NCI-H187 (cell line): ENCODE measurements around the gene GRIA1.

Experiments used
- DNase-seq, 2 experiments: peaks; one replicate each; lab custom pipeline; 2025; lab: John Stamatoyannopoulos, UW

The GRIA1 gene

GRCh38 chr5:153780876-153781705 is 290.6 kb downstream of the GRIA1 start:
- no peak for DNase-seq

- DNase-seq, result no peak
Measured at GRCh38 chr5:153782589-153783361, 292.3 kb downstream of the GRIA1 start.

- no peak for DNase-seq
Measured at GRCh38 chr5:153783362-153783658, 292.8 kb downstream of the GRIA1 start.

- DNase-seq, result no peak
Measured at GRCh38 chr5:153784277-153784676, 293.8 kb downstream of the GRIA1 start.

DNA sequence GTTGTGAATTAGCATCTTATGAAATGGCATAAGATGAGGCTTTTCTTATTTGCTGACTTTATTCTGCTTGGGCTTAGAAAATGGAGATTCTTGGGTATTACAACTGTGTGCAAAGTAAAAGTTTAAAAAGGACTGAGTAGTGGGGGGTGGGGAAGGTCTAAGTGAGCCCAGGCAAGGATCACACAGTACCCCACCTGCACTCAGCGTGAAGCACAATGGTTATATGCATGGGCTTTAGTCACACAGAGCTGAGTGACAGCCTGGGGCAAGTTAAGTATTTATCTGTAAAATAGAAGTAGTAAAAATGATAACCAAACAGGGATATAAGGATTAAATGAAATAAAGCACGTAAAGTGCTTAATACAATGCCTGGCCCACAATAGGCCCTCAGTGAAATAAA is 300.9 kb downstream of the GRIA1 start:
- DNase-seq, result no peak

GRCh38 chr5:153792305-153792704 is 301.8 kb downstream of the GRIA1 start:
- DNase-seq, result no peak

GRCh38 chr5:153793699-153794098 is 303.2 kb downstream of the GRIA1 start:
- DNase-seq, result no peak

DNA sequence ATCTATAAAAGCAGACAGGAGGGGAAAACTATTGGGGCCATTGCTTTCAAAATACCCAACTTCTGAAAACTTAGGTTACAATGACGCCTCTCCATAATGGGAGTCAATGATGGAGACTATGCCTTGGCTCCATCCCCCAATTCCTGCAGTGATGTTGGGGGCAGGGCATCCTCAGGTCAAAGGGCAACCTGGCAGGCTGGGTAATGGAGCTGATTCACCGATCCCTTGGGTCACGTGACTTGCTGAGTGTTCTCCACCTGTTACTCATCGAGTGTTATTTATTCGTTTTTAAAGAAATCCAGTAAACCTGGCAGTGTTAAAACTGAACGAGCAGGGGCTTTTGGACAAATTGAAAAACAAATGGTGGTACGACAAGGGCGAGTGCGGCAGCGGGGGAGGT is 303.9 kb downstream of the GRIA1 start:
- DNase-seq, result no peak

DNA sequence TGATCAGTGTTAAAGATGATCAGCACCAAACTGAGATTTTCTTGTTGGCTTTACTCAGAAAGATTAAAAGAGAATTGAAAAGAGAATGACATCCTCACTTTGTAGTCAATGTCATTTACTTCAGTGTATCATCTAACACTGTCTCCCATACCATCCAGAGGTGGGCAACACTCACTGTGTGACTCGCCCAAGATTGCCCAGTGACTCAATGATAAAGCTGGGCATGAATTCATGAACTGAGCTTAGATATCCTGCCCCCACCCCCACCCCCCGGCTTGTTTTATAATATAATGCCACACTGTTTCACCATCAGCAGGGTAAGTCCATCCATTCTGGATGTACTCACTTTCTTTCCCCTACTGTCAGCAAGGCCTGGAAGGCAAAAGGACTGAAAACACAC is 306.1 kb downstream of the GRIA1 start:
- no peak for DNase-seq

DNA sequence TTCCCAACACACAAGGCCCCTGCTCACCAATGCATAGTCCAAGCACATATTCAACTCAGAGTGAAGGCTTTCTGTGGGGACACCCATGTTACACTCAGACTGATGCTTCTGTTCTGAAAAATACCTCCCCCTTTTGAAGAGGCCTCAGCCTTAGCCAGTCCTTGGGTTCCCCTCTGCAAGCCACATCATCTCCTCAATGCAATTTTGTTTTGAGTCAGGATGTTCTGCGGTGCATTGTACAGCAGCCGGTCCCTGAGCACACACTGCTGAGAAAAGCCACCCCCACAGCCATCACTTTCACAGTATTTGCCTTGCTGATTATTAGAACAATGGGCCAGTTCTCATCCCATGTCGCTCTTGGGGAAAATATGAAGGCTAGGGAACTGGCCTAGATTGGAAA is 307.0 kb downstream of the GRIA1 start:
- DNase-seq, result no peak

DNA sequence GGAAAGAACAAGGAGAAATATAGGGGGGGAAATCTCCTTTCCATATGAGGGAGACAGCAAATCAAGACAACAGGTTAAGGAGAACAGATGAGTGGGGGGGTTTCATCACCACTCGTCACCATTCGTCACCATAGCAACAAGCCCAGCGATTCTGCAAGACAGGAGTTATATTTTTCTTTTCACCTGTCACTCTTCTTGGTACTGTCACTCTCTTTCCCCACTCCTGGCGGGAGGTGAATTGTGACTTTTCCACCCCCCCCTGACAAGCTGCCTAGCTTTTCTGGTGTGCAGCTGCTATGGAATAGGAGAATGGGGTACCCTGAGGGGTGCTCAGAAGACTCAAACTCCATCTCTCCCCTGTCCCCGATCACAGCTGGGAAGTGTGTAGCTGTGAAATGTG is 308.4 kb downstream of the GRIA1 start:
- no peak for DNase-seq

DNA sequence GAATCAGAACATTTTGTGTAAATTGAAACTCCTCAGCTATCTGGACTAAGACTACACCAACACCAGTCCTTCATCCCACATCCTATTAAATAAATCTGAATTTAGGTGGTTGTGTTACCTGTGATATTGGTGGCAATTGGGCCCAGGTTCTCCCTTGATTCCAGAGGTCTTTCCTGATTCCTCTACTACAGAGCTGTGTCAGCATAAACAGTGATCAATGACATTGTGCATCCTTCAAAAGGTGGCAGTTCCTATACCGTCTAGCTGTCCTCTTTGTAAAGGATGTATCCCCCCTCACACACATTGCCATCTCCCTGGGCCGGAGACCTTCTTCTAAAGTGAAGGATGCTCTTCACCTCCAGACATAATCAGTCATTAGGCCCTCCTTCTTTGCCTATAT is 309.0 kb downstream of the GRIA1 start:
- no peak for DNase-seq

DNA sequence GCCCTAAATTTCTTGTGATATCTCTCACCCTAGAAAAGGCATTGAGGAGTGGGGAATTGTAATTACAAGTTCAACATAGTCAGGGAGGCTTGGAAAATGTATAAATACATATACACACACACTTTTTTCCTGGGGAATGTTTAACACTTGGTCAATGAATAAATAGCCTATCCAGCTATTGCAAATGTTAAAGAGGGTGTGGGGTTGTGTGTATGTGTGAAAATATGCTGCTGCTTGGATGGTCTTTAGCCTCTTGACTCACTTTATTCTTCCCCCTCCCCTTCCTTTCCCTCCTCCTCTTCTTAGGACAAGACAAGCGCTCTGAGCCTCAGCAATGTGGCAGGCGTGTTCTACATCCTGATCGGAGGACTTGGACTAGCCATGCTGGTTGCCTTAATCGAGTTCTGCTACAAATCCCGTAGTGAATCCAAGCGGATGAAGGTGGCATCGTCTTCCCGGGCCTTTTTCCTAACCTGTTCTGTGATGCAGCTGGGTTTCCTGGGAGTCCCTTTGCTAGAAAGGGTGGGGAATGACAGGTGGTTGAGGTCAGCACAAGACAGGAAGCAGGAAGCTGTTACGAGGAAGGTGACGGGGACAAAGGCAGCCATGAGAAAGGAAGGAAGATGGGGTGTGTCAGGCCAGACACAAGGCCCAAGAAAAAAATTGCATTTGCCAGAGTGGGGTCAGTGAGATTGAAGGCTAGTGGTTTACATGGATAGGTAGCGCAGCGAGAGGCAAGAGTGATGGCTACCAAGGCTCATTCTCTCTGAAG is 311.8 kb downstream of the GRIA1 start:
- no peak for DNase-seq

- peak in 1 of 2 experiments; percentile 5 for DNase-seq
Measured at GRCh38 chr5:153807801-153808200, 317.3 kb downstream of the GRIA1 start.

- DNase-seq, result no peak
Measured at GRCh38 chr5:153809166-153809565, 318.7 kb downstream of the GRIA1 start.

GRCh38 chr5:153813901-153814300 is 323.4 kb downstream of the GRIA1 start:
- no peak for DNase-seq

- no peak for DNase-seq
Measured at GRCh38 chr5:153816870-153817269, 326.4 kb downstream of the GRIA1 start.

- no peak for DNase-seq
Measured at GRCh38 chr5:153818626-153819025, 328.2 kb downstream of the GRIA1 start.

DNA sequence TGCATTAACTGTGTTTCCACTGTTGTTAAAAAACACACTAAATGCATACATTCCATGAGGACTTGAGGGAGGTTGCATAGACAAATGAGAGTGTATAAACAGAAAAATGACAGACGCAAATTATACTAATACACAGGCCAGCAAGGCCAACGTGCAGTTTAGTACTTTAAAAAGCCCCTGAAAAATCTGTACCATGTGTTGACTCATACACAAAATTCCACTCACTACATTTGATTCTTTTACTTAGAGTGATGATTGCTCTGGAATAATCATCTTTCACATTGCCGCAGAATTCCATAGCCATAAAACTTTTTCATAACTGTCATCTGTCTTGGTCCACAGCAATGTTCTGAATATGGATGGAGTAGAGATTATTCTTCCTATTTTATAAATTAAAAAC is 332.6 kb downstream of the GRIA1 start:
- DNase-seq, result no peak

DNA sequence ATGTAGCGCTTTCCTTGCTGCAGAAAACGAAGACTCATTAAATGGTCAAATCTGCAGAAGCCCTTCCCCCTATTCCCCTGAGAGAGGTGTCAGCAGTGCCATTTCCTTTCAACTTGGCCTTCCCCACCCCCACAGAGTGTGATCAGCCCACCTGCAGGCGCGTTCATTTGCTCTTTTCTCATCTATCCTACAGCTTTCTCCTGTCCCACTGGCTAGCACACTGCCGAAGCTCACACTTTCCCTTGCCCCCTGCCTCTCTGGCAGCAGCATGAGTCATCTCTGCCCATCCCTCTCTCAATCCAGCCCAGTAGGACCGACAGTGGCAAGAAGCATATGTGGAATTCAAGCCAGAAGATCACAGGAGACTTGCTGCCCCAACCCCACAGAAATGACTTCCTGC is 334.4 kb downstream of the GRIA1 start:
- DNase-seq, result no peak

GRCh38 chr5:153827397-153827796 is 336.9 kb downstream of the GRIA1 start:
- DNase-seq, result no peak

DNA sequence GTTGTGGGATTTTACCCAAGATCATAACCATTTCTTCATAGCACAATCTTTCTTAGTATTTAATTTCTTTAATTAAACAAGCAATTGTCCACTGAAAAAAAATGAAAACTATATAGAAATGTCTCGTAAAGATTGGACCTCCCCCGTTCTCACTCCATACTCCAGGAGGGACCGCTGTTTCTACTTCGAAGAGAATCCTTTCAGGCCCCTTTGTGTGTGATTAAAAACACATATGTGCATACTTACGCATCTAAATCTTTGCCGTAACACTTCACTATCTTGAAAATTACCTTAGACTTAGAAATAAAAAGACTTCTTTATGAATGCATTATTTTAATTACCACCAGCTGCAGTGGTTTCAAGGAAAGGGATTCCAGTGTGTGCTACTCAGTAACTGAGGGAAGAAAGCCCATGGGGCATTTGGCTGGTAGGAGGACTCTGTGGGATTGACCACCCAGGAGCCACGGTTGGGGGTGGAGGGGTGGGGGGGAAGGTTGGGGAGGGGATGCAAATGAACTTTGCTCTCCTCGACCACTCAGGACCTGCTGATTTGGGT is 339.1 kb downstream of the GRIA1 start:
- no peak for DNase-seq

- no peak for DNase-seq
Measured at GRCh38 chr5:153831973-153832372, 341.5 kb downstream of the GRIA1 start.
